Measurements from ENCODE around the gene HLA-DQA1.

The HLA-DQA1 gene

GRCh38 chr6:32689531-32690501 is 52.6 kb downstream of the HLA-DQA1 start:
- Mint-ChIP-seq H3K4me3 (peak overlapping the region; percentile 51), H3K36me3 (no peaks in the 10 kb centered on the region), H3K27me3 (no peaks in the 10 kb centered on the region), H3K27ac (peak overlapping the region; percentile 97), H3K4me1 (peaks cover 53% of the 10 kb centered on the region), H3K9me3 (no peaks in the 10 kb centered on the region)
- ATAC-seq: peak; percentile 79

GRCh38 chr6:32692019-32692418 is 54.8 kb downstream of the HLA-DQA1 start:
- H3K27me3 Mint-ChIP-seq: no peaks in the 10 kb centered on the region
- H3K27ac Mint-ChIP-seq: peak overlapping the region; percentile 97
- no peak overlapping the region for H3K4me3 Mint-ChIP-seq
- no peaks in the 10 kb centered on the region for H3K9me3 Mint-ChIP-seq
- peaks cover 34% of the 10 kb centered on the region for H3K4me1 Mint-ChIP-seq
- H3K36me3 Mint-ChIP-seq: no peaks in the 10 kb centered on the region
- peak; percentile 79 for ATAC-seq

Data from stimulated activated memory B cell treated with anti-CD40 and anti-IgM and Interleukin-4, amounts not matched to agents 10 μg/mL and 1 μg/mL and 100 μg/mL, for 72 hours (primary cell).